GM19328 (cell line): ENCODE data around the gene CFDP1.
"Not testable (repeated sequence)": the region's sequence is repeated elsewhere in the genome, so short reads cannot be mapped to it uniquely, and the experiment has no call there.

ENCODE experiments used
- ATAC-seq: cut with Tn5 transposase; IDR thresholded peaks from one replicate; pipeline ENCODE4 v1.9.1; 2021; ENCODE audit warnings: mild to moderate bottlenecking, moderate library complexity; ENCODE audit not compliant: unreplicated experiment

CFDP1 gene

DNA sequence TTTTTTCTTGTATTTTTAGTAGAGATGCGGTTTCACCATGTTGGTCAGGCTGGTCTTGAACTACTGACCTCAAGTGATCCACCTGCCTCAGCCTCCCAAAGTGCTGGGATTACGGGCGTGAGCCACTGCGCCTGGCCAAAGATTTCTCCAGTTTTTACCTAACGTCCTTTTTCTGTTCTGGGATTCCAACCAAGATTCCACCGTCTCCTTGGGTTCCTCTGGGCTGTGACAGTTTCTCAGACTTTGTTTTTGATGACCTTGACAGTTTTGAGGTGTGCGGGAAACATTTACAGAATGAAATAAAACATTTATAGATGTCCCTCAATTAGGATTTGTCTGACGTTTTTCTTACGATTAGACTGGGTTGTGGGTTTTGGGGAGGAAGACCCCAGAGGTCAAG, 163.9 kb downstream of the CFDP1 start:
- ATAC-seq: not testable (repeated sequence)

- ATAC-seq: no peak
Measured at GRCh38 chr16:75267631-75268264, 165.6 kb downstream of the CFDP1 start.

DNA sequence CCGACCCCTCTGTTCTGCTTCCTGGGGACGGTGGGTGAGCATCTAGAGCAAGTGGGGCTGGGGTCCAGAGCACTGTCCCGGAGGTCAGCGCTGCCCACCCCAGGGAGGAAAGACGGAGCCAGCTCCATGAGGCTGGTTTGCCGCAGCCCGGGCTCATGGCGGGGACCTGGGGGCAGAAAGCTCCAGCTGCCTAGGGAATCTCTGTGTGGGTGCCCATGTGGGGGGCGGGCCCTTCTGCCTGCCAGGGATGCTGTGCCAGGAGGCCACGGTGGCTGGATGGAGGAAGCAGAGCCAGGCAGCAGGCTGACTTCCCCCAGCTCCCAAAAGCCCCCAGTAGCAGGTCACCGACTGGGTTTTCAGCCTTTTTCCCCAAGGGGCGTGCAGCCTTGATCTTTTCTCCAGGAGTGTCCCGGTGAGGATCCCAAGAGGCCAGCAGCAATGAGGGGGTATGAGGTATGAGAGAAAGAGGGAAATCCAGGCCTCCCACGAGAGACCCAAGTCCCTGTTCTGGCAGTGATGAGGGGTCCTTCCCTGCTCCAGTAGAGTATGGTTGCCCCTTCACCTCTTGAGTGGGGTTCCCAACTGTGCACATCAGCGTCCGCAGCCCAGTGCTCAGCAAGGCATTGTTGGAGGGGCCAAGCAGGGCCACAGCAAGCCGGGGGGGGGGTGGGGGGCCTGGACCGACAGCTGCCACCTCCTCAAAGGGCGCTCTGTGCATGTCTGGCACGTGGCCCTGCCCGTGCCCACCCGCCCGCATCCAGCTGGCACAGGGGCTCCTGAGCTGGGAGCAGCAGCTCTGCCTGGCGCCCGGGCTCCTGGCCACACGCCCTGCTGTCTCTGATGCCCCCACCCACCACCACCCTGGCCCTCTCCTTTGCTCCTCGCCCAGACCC, 166.3 kb downstream of the CFDP1 start:
- no peak for ATAC-seq

DNA sequence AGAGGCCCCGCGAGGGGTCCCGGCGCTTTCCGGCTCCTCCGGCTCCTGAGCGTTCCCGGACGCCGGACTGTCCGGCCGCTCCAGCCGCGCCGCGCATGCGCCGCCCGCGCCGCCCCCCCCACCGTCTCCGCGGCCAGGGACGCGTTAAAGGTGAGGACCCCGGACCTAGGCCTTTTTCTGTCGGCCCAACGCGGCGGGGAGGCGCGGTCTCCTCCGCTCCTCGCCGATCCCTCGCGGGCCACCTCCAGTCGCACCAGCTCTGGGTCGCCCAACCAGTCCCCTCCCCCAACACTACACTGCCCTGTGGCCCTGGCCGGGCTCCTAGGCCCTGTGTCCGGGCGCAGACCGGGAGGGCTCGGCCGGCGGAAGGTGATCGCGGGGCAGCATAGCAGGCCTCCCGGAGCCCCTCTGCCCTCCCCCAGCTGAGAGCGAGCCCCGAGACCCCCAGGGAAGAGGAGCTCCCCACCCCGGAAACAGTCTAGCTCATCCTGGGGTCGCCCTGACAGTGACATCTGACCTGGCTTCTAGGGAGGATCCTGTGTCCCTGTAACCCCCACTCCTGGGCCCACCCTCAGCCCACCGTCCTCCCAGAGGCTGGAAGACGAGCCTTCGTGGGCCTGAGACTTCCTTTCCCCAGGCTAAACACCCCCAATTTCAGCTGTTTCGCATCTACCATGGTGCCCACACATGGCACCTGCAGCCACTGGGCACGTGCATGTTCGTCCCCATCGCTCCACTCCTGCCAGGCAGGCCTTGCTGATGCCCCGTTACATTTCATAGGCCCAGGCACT, 167.2 kb downstream of the CFDP1 start:
- ATAC-seq: peak; percentile 69

DNA sequence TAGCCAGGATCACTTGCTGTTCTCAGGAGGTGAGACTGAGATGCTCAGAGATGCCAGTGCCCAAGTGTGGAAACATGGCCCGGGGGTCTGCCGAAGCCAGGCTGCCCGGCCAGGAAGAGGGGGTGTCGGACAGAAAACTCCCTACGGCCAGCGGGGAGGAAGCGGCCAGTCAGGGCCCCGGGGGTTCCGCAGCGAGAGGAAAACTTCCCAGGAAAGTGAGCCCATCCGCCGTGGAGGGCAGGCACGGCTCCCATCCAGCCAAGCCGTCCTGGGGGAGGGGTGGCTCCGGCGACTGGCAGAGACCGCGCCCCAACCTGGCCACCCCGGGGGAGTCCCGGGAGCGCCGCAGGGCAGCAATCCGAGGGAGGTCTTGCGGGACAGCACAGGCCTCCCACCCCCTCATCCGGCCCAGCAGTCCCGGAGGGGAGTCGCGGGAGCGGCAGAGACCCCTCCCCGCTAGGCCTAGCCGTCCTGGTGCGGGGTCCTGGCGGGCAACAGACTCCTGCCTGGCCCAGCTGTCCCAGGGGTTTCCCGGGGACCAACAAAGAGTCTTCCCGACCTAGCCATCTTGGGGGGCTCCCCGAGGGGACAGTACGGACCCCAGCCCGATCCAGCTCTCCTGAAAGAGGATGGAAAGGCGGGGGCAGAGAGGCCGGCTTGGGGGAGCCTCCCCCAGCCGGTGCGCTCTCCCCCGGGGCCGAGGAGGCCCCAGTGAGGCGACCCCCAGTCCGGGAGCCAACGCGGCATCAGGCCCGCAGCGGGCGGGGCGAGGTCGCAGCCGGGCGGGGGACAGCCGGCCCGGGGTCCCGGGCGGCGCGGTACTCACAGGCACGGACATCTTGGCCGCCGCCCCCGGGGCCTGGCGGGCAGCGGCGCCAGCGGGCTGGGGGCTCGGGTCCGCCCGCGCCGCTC, 168.0 kb downstream of the CFDP1 start:
- ATAC-seq: peak; percentile 46

DNA sequence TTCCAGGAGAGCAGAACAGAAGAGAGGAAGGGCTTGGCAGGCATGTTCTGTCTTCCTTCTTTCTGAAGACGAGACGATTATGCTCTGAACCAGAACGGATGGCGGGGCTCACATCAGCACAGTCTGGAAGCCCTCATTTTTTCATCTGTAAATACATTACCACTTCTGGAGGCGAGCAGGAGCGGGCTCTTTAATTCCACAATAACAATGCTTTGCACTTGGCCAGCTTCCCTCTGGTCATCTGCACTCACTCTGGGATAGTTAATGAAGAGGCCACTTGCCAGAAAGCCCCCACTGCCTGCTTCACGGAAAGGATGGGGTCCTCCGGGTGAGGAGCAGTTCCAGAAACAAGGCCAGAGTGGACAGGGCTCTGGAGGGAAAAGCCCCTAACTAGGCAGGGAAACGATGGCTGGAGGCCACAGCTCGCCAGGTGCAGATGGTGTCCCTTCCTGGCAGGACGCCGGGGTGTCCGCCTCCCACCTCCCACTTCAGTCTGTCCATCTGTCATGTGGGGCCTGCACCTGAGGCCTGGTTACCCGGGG, 168.8 kb downstream of the CFDP1 start:
- no peak for ATAC-seq

GRCh38 chr16:75263963-75264445, 169.3 kb downstream of the CFDP1 start:
- no peak for ATAC-seq

DNA sequence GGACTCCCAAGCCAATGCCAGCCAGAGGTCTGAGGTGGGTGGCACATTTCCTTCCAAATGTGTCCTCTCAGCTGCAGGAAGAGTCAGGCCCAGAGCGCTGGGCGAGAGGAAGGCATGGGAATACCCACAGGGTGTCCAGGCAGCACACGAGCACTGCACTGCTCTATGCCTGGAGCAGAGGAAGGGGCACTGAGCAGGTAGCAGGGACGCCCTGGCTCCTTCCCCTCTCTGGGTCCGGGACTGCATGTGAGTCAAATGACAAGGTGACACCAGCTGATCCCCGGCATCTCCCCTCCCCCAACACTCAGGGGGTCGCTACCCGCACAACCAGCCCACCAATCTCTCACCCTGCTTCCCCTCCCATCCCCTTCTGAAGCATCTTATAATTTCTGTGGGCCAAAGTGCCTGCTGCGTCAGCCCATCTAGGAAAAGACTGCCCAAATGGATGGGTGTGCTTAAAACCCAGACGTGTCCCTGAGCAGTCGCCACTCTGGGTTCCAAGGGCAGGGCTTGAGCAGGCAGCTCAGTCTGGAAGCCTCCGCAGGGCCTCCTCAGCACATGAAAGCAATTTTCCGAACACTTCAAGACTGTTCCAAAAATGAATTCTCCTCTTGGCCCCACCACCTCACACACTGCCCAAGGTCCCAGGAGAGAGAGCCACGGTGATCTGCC, 169.9 kb downstream of the CFDP1 start:
- no peak for ATAC-seq

DNA sequence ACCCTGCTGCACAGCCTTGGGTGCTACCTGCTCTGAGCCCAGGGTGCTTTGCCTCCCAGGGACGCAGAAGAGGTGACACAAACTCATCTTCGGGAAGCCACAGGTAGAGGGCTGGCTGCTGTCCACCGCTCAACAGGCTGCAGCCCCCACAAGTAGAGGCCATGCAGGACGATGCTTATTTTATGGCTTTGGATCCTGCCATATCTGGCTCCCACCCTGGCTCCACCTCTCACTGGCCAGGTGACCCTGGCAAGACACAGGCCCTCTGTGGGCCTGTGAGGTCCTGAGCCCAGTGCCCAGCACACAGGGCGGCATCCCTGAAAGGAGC, 170.5 kb downstream of the CFDP1 start:
- ATAC-seq: no peak

- ATAC-seq: no peak
Measured at GRCh38 chr16:75262104-75262799, 171.1 kb downstream of the CFDP1 start.

DNA sequence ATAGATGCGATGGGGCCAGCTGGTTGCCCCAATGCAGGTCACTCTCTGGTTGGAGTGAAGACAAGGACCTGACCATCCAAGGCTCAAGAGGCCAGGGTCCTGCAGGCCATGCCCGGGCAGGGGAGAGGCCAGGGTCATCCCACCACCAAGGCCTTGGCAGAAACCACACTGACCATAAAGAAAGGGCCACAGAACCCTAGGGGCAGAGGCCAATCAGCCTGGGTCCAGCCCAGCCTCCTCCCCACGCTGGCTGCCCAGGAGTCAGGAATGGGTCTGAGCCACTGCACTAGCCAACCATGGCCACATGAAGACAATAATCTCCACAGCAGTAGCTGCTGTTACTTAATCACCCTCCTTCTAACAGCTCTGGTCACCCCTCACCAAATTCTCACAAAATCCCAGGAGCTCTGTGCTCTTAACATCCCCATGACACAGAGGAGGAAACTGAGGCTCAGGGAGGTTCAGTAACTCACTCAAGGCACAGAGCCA, 171.7 kb downstream of the CFDP1 start:
- ATAC-seq: no peak

DNA sequence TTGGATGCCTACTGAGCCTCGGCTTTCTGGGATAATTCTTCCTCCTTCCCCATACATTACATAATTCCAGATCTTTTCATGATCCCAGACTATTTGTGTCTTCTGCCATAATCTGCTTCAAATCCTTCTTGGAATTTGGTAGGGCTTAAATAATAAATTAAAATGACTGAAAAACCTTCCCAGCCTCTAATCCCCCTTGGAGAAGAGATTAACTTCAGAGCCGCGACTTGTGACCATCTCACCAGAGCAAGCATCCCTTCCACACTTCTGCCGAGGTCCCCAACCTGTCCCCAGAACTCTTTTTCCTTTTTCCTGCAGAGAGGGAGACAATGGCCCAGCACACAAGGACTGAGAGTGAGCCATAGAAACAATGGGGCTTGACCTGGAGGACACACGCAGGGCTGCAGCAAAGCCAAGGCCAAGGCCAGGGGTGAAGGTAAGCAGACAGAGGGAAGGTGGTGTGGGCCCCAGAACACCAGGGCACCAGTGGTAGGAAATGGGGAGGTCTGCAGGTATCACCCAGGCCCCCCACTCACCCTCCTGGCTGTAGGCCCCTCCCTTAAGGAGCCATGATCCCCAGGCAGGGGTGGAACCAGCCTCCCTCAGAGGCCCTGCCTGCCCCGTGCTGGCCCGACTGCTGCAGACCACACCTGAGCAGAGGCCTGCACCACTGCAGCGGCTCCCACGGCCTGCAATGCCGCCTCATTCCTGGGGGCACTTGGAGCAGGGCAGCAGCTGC, 172.3 kb downstream of the CFDP1 start:
- ATAC-seq: no peak

DNA sequence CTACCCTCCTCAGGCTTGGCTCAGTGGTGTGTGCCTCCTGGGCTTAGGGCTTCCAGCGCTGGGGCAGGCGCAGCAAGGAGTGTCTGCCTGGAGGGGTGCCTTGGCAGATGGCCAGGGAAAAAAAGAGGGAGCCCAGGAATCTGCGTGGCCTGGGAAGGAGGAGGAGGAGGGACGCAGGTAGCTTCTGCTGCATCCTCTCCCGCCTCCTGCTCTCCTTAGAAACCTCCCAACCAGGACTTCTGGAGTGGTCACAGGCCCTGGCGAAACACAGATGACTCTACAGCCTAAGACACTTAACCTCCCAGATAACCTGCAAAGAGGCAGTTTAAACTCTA, 174.5 kb downstream of the CFDP1 start:
- no peak for ATAC-seq

- ATAC-seq: no peak
Measured at GRCh38 chr16:75257886-75258806, 175.2 kb downstream of the CFDP1 start.

- no peak for ATAC-seq
Measured at GRCh38 chr16:75256696-75257343, 176.5 kb downstream of the CFDP1 start.

DNA sequence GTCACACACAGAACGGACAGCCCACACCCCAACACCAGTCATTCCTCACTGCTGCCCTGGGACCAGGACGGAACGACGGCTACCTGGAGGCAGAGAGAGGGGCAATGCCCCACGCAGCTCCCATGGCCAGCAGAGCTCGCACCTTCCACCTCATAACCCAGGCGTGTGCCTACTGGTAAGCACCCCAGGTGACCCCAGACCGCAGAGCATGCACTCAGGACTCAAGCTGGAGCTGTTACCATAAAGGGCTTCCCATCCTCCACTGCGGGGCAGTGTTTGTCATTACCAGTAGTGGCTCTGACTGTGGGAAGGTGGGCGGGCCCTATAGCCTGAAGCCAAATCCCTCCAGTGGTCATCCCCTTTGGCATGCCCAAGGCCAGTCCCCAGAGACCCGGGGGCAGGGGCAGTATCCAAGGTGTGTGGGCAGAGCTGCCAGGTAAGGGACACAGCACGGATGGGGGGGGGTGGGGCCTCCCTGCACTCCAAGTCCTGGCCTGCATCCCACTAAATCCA, 177.2 kb downstream of the CFDP1 start:
- no peak for ATAC-seq
